HG02678 (cell line): ENCODE data around the gene AGAP6.
"Not testable (repeated sequence)": the region's sequence is repeated elsewhere in the genome, so short reads cannot be mapped to it uniquely, and the experiment has no call there.

Source experiments
- ATAC-seq: cut with Tn5 transposase; IDR thresholded peaks from one replicate; pipeline ENCODE4 v1.9.1; 2021; ENCODE audit warnings: mild to moderate bottlenecking, moderate library complexity; ENCODE audit not compliant: unreplicated experiment

AGAP6 gene

DNA sequence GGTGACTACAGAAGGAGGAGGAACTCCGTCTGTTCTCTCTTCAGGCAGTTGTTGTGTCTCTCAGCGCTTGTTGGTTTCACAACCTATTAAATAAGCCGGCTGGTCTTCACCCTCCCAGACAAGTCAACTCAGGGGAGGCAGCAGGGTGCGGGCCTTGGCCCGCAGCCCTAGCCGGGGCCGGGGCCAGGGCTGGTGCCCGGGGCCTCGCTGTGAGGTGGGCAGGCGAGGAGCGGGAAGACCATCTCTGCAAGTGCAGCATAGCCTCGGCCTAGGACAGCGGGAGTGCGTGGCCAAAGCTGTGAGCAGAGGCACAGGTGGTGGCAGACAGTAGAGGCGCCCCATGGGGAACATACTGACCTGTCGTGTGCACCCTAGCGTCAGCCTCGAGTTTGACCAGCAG is at the start of gene AGAP6:
Gene AGAP6, plus strand, starts transcription at position 31 of the 400 bp plus-strand sequence. Its CDS starts 310 bp downstream, at position 341.
- ATAC-seq, result not testable (repeated sequence)

- peak; percentile 75 for ATAC-seq
Measured at GRCh38 chr10:49941447-49942338, 46.5 kb upstream of the AGAP6 start, which contains the start of the genes PARG and TIMM23B. Gene PARG (minus strand): TSS chr10:49942027. CDS start chr10:49941725, 302 bp downstream. Gene TIMM23B (plus strand): TSS chr10:49942053. CDS start chr10:49942195, 142 bp downstream.

DNA sequence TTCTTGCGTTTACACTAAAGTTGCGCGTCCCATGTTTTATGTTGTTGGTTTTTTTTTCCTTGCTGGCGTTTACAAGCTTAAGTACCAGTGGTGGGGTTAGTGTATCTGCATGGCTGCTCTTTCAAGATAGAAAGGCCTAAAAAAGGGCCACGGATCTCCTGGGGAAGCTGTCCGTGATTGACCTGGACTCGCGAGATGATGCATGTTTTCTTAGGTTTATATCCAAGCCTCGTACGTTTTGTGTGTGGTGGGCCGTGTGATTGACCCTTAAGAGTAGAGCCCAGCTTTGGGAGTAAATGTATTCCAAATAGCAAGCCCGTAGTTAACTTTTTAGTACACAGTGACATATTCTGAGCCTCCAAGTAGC is 45.9 kb upstream of the AGAP6 start:
- ATAC-seq, result peak; percentile 13

DNA sequence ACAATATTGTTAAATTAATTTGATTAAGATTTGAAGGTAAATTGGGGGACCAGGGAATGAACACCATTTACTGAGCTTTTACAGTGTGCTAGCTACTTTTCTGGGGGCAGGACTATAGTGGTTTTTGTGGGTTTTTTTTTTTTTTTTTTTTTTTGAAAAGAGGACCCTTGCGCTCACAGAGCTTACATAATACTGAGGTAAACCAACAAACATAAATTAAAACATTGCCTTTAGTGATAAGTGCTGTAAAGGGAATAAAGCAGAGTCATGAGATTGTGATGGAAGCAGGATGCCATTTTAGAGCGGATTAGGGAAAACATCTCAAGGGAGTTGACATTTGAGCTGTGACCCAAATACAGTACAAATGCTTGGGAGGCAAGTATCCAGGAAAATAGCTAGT is 44.6 kb upstream of the AGAP6 start:
- not testable (repeated sequence) for ATAC-seq

DNA sequence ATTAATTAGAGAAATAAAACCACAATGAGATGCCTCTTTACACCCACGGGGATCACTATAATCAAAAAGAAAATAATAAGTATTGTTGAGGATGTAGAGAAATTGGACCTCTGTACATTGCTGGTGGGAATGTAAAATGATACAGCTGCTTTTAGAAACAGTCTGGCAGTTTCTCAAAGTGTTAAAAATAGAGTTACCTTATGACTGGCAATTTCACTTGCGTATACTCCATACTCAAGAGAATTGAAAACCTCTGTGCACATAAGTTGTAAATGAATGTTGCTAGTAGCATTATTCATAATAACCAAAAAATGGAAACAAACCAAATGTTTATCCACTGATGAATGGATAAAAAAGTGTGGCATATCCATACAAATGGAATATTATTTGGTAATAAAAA is 40.1 kb upstream of the AGAP6 start:
- ATAC-seq, result peak; percentile 77

DNA sequence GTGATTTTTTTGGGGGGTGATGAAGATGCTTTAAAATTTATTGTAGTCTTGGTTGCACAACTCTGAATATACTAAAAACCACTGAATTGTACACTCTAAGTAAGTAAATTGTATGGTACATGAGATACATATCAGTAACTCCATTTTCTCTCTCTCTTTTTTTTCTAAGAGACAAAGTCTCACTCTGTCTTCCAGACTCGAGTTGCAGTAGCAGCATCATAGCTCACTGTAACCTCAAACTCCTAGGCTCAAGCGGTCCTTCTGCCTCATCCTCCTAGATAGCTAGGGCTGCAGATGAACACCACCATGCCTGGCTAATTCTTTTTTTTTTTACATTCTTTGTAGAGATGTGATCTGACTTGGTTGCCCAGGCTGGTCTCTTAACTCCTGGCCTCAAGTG is 39.5 kb upstream of the AGAP6 start:
- ATAC-seq, result not testable (repeated sequence)

- not testable (repeated sequence) for ATAC-seq
Measured at GRCh38 chr10:49952006-49952405, 36.2 kb upstream of the AGAP6 start.

GRCh38 chr10:49953122-49953521 is 35.1 kb upstream of the AGAP6 start:
- ATAC-seq, result not testable (repeated sequence)

DNA sequence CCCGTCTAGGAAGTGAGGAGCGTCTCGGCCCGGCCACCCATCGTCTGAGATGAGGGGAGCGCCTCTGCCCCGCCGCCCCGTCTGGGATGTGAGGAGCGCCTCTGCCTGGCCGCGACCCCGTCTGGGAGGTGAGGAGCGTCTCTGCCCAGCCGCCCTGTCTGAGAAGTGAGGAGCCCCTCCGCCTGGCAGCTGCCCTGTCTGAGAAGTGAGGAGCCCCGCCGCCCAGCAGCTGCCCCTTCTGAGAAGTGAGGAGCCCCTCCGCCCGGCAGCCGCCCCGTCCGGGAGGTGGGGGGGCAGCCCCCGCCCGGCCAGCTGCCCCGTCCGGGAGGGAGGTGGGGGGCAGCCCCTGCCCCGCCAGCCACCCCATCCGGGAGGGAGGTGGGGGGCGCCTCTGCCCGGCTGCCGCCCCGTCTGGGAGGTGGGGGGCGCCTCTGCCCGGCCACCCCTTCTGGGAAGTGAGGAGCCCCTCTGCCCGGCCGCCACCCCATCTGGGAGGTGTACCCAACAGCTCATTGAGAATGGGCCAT is 17.8 kb upstream of the AGAP6 start:
- not testable (repeated sequence) for ATAC-seq

GRCh38 chr10:49971466-49971865 is 16.7 kb upstream of the AGAP6 start:
- not testable (repeated sequence) for ATAC-seq

GRCh38 chr10:49972094-49972493 is 16.1 kb upstream of the AGAP6 start:
- ATAC-seq, result not testable (repeated sequence)

- not testable (repeated sequence) for ATAC-seq
Measured at GRCh38 chr10:49977756-49978155, 10.4 kb upstream of the AGAP6 start.

DNA sequence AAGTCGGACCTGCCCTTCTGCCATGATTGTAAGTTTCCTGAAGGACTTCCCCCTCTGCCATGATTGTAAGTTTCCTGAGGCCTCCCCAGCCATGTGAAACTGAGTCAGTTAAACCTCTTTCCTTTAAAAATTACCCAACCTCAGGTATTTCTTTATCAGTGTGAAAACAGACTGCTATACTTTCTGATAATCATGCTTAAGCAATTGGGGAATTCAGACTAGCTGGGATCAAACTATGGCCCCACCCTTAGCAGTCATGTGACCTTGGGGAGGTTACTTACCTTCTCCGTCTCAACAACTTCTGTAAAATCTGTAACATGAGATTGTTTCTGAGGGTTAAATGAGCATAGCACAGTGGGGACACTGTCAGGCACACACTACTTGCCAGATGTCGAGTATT is 999 bp upstream of the AGAP6 start:
- not testable (repeated sequence) for ATAC-seq

- ATAC-seq, result not testable (repeated sequence)
Measured at GRCh38 chr10:49995321-49995720, 7.1 kb downstream of the AGAP6 start.

DNA sequence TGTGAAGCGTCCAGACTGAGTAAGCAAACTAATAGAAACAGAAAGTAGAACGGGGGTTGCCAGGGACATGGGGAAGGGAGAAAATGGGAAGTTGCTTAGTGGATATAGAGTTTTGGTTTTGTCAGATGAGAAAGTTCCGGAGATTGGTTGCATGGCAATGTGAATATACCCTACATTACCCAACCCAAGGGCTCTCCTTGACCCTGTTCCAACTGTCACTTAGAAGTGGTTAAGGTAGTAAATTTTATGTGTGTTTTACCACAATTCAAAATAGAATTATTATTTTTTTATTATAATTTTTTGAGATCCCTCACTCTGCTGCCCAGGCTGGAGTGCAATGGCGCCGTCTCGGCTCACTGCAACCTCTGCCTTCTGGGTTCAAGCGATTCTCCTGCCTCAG is 25.8 kb downstream of the AGAP6 start:
- ATAC-seq, result not testable (repeated sequence)

DNA sequence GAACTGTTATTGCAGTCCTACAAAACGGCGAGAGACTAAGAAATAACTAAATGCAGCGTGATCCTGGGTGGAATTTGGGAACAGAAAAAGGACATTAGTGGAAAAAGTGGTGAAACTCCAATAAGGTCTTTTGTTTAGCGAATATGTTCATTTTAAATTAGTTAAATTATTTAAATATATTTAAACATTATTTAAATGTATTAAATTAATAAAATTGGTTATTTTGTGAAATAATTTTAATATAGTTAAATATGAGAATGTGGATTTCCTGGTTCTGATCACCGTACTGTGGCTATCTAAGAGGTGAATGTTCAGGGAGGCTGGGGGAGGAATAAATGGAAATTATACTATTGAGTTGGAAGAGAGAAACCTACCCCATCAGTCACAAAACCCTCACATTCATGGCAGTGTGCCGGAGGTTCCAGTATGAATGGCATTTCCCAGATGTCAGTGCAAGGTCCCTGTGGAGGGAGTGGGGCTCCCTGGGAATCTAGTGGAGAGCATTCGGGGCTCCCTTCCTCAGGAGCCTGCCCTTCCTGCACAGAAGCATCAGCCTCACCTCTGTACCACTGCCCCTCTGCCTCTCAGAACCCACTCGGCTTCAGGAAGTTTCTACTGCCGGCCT is 27.5 kb downstream of the AGAP6 start:
- ATAC-seq, result not testable (repeated sequence)

- not testable (repeated sequence) for ATAC-seq
Measured at GRCh38 chr10:50016926-50017325, 28.7 kb downstream of the AGAP6 start.

DNA sequence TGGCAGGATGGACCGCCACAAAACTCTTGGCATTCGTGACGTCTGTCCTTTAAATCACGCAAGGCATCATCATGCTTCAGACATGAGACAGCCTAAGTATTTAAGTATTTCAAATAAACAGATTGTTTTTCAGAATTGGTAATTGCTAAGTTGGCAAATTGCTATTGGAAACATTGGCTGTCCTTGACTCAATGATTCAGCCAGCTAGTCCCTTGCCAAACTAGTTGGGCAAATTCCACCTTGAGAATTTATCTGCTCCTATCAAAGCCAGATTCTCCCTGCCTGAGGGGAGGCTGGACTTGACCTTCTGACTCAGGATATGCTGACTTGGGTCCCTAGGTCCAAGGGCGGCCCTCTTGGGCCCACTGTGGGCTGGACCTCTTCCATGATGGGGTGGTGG is 29.4 kb downstream of the AGAP6 start:
- not testable (repeated sequence) for ATAC-seq

GRCh38 chr10:50019279-50019678 is 31.1 kb downstream of the AGAP6 start:
- not testable (repeated sequence) for ATAC-seq

DNA sequence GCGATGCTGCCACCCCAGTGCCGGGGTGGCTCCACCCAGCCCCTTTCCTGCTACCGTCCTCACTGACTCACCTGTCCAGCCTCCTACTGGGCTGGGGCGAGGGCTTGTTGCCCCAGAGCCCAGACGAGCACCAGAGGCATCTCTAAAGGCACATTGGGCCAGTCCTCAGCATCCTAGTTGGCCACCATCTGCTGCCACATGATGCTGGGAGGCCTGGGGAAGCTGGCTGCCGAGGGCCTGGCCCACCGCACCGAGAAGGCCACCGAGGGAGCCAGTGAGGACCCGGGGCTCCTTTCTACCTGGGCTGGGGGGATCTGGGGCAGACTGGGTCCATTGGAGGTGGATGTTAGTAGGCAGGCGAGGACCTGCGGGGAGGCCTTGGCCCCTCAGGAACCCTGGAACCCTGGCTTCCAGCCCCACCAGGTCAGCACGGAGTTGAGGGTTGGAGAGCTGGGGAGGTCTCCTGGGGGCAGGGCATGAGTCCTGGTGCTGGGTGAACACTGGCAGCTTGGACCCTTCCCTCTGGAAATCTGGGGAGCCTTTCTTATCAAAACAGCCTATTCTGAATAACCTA is 32.3 kb downstream of the AGAP6 start:
- not testable (repeated sequence) for ATAC-seq

DNA sequence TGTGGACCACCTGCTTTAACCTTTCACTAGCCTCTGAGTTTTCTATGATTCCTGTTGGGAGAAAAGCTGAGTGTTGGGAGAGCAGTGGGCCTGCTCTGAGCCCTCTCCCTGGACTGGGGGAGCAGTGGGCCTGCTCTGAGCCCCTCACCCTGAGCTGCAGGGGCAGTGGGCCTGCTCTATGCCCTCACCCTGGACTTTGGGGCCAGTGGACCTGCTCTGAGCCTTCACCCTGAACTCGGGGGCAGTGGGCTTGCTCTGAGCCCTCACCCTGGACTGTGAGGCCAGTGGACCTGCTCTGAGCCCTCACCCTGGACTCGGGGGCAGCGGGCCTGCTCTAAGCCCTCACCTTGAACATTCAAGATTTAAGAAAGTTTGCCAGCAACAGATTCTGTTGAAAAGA is 33.4 kb downstream of the AGAP6 start:
- no peak for ATAC-seq
